ENCODE results near the gene ITIH3. TPM values are rescaled to one million over a fixed set of nuclear protein-coding genes. Genes with fewer than 3 reads are reported as not detected.

The ITIH3 gene
- not detected in 2 replicates for total RNA-seq

DNA sequence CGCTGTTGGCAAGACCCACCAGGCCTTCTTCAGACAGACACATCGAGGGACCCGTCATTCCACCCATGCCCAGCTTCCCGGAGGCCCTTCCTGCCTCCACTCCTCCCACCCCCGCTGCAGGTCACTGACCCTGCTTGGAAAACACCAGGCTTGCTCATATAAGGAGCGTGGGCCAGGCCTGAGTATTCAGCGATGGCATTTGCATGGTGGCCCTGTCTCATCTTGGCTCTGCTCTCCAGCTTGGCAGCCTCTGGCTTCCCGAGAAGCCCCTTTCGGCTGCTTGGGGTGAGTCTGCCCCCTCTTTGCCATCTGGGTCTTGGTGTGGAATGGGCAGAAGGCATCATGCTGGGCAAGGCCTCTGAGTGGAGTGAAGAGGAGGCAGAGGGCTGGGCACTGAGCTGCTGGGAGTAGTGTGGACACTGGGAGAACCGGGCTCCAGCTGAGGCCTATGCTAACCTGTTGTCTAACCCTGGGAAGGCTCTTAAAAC is at the start of gene ITIH3:
TSS of gene ITIH3 (plus strand) at position 185 of the 488 bp plus-strand sequence. CDS start at position 193, 8 bp downstream.
- TF ChIP-seq, protein P1, sequence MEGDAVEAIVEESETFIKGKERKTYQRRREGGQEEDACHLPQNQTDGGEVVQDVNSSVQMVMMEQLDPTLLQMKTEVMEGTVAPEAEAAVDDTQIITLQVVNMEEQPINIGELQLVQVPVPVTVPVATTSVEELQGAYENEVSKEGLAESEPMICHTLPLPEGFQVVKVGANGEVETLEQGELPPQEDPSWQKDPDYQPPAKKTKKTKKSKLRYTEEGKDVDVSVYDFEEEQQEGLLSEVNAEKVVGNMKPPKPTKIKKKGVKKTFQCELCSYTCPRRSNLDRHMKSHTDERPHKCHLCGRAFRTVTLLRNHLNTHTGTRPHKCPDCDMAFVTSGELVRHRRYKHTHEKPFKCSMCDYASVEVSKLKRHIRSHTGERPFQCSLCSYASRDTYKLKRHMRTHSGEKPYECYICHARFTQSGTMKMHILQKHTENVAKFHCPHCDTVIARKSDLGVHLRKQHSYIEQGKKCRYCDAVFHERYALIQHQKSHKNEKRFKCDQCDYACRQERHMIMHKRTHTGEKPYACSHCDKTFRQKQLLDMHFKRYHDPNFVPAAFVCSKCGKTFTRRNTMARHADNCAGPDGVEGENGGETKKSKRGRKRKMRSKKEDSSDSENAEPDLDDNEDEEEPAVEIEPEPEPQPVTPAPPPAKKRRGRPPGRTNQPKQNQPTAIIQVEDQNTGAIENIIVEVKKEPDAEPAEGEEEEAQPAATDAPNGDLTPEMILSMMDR (conservative IDR thresholded peaks at IDR 0.05; ENCODE audit: low read depth, low read length) = no peak
- no peak for DNase-seq (ENCODE audit: low read depth)
- no peak within 1 kb of the TSS for H3K4me3 ChIP-seq (ENCODE audit: low read depth, low read length)

- no peak overlapping the region for H3K4me3 ChIP-seq (ENCODE audit: low read depth, low read length)
- TF ChIP-seq, protein P1 (conservative IDR thresholded peaks at IDR 0.05; ENCODE audit: low read depth, low read length) = no peak
- no peak for DNase-seq (ENCODE audit: low read depth)
These were observed 42.4 kb upstream of the ITIH3 start for GRCh38 chr3:52752045-52752660.

GRCh38 chr3:52754373-52754772 is 40.2 kb upstream of the ITIH3 start:
- TF ChIP-seq, protein P1 (conservative IDR thresholded peaks at IDR 0.05; ENCODE audit: low read depth, low read length) = no peak
- DNase-seq (ENCODE audit: low read depth) = no peak
- no peak overlapping the region for H3K4me3 ChIP-seq (ENCODE audit: low read depth, low read length)

GRCh38 chr3:52756141-52756540 is 38.5 kb upstream of the ITIH3 start:
- TF ChIP-seq, protein P1 (conservative IDR thresholded peaks at IDR 0.05; ENCODE audit: low read depth, low read length) = no peak
- DNase-seq (ENCODE audit: low read depth) = no peak
- H3K4me3 ChIP-seq (ENCODE audit: low read depth, low read length) = no peak overlapping the region

- DNase-seq (ENCODE audit: low read depth) = no peak
- TF ChIP-seq, protein P1 (conservative IDR thresholded peaks at IDR 0.05; ENCODE audit: low read depth, low read length) = no peak
- H3K4me3 ChIP-seq (ENCODE audit: low read depth, low read length) = no peak overlapping the region
These were observed 31.1 kb upstream of the ITIH3 start for GRCh38 chr3:52763466-52763865.

- no peak for DNase-seq (ENCODE audit: low read depth)
- peak overlapping the region; percentile 85 for H3K4me3 ChIP-seq (ENCODE audit: low read depth, low read length)
- TF ChIP-seq, protein P1 (conservative IDR thresholded peaks at IDR 0.05; ENCODE audit: low read depth, low read length) = no peak
These were observed 24.7 kb upstream of the ITIH3 start for GRCh38 chr3:52769786-52770455.
